Measurements from ENCODE around the gene CBLIF. TPM values are rescaled to one million over a fixed set of nuclear protein-coding genes. Genes with fewer than 3 reads are reported as not detected.
"Not testable (repeated sequence)": the region's sequence is repeated elsewhere in the genome, so short reads cannot be mapped to it uniquely, and the experiment has no call there.

Gene CBLIF
- total RNA-seq, 1 donor from 2014 or later, result not detected

GRCh38 chr11:59848439-59848838 lies 3.1 kb upstream of the CBLIF start:
- intact Hi-C loops (cut with micrococcal nuclease), result not testable (repeated sequence)

DNA sequence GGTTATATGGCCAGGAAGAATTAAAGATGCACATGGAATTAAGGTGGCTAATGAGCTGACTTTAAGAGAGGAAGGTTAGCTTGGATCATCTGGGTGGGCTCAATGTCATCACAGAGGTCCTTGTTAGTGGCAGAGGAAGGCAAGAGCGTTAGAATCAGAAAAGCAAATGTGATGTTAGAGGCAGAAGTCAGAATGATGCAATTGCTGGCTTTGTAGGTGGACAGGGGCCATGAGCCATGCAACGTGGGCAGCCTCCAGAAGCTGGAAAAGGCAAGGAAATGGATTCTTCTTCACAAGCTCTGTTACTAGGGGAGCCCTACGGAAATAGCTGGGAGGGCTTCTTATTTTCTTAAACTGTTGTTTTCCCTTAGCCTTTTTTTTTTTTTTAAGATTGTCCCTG lies 2.3 kb upstream of the CBLIF start:
- intact Hi-C loops (cut with micrococcal nuclease), result no loop called here

- intact Hi-C loops (cut with micrococcal nuclease), result no loop called here
Measured at GRCh38 chr11:59846556-59846955, 1.3 kb upstream of the CBLIF start.

DNA sequence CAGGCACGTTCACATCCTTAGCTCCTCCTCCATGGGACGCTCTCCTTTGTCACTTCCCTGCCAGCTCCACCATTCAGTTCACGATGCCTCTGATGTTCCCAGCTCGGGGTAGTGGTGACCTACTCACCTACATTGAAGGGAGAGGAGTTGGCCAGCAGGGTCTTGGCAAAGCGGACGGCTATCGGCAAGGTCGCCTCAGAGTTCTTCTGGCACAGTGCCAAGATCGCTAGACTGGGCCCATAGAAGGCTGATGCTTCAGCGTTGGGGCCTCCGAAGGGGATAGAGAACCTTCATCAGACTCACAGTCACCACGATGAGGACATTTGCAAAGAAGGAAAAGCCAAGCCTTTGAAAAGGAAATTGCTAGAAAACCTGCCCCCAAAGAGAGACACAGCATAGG lies 3.0 kb downstream of the CBLIF start:
- intact Hi-C loops (cut with micrococcal nuclease), result no loop called here

DNA sequence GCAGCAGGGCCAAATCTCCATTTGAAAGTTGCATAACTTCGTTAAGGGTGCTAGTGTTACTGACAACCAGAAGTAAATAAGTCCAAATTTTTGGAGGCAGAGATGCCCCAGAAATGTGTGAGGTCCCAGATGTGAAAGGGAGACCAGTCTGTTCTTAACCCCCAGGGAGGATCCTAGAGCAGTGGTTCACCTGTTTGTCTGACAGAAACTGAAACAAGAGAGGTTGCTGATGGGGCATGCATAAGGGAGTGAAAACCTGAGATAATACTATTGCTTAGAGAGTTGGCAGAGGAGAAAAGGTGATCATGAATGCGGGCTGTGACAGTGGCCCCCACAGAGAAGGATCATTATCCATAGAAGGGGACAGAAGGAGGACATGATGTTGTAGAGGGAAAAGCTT lies 3.8 kb downstream of the CBLIF start:
- intact Hi-C loops (cut with micrococcal nuclease), result no loop called here

GRCh38 chr11:59839615-59840014 lies 5.7 kb downstream of the CBLIF start:
- intact Hi-C loops (cut with micrococcal nuclease), result no loop called here

- intact Hi-C loops (cut with micrococcal nuclease), result no loop called here
Measured at GRCh38 chr11:59833602-59834001, 11.7 kb downstream of the CBLIF start.

GRCh38 chr11:59829358-59829757 lies 15.9 kb downstream of the CBLIF start:
- intact Hi-C loops (cut with micrococcal nuclease), result no loop called here

DNA sequence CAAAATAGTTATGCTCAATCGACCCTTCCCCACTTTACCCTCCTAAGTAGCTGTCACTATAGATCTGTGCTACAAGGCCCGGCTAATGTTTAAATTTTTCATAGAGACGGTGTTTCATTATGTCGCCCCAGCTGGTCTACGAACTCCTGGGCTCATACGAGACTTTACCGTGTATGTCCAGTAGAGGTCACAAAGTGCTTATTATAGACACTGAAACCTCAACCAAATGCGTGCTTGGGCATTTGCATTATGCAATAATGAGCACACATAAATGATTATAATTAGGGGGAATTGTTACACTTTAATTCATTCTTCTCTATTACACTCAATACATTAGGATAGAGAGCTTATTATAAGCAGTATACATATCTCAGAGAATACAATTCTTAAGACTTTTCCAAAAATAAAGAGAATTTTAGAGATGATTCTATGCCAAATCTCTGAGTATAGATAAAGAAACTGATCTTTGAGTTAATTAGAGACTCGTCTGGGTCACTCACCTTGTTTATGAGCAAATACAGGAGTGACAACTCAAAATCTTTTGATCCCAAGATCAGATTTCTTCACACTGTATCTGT lies 22.2 kb downstream of the CBLIF start:
- intact Hi-C loops (cut with micrococcal nuclease), result loop anchor here (1.0 kb wide), 4 partner anchors 96 to 442 kb away; no protein-coding TSS in a partner anchor

DNA sequence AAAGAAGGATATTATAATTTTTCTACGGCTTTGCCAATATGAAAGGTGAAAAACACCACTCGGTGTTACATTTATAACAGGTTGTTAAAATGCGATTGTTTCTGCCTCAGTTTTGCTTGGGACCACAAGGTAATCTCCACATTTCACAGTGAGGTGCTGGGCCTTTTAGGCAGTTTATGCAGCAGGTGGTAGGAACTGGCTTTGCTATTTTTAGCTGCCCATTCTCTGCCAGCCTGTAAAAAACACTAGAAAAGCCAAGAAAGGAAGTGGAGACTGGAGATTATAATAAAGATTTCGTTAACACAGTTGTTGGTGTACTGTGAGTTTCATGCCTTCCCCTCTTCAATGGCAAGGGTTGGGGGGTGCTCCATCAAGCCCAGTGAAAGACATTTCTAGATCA lies 26.7 kb downstream of the CBLIF start:
- intact Hi-C loops (cut with micrococcal nuclease), result no loop called here

DNA sequence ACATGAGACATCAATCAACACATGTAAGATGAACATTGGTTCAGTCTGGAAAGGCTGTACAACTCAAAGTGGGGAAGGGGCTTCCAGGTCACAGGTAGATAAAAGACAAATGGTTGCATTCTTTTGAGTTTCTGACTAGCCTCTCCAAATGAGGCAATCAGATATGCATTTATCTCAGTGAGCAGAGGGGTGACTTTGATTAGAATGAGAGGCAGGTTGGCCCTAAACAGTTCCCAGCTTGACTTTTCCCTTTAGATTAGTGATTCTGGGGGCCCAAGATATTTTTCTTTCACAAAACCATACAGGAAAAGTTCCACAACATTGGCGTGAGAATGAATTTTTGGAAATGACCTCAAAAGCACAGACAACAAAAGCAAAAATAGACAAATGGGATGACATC lies 28.9 kb downstream of the CBLIF start:
- intact Hi-C loops (cut with micrococcal nuclease), result not testable (repeated sequence)

DNA sequence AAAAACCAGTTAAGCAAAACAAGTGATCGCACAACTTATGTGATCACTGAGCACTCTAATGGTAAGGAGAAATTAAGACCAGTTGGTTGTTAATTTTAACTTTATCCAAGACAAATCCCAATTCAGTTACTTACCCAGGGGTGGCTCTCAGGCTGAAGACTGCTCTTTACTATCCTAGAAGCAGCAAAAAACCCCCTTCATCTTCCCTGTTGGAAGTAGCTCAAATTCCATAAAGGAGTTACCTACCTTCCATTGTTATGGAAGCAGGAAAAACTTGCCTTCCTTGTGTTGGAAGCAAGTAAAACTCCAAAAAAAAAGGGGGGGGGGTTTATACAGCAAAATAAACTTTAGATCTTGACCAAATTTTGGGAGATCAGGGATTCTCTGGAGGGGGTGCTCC lies 29.5 kb downstream of the CBLIF start:
- intact Hi-C loops (cut with micrococcal nuclease), result no loop called here

GRCh38 chr11:59814021-59814420 lies 31.3 kb downstream of the CBLIF start:
- intact Hi-C loops (cut with micrococcal nuclease), result loop anchor here (5.0 kb wide), 3 partner anchors 642 to 1237 kb away; partner anchors contain the start of genes DTX4, FAM111A, LPXN and ZFP91

- intact Hi-C loops (cut with micrococcal nuclease), result loop anchor here (5.0 kb wide), 3 partner anchors 641 to 1236 kb away; partner anchors contain the start of genes DTX4, FAM111A, LPXN and ZFP91
Measured at GRCh38 chr11:59813364-59813763, 31.9 kb downstream of the CBLIF start.

- intact Hi-C loops (cut with micrococcal nuclease), result loop anchor here (5.0 kb wide), 3 partner anchors 640 to 1235 kb away; partner anchors contain the start of genes DTX4, FAM111A, LPXN and ZFP91
Measured at GRCh38 chr11:59812220-59812619, 33.1 kb downstream of the CBLIF start.

DNA sequence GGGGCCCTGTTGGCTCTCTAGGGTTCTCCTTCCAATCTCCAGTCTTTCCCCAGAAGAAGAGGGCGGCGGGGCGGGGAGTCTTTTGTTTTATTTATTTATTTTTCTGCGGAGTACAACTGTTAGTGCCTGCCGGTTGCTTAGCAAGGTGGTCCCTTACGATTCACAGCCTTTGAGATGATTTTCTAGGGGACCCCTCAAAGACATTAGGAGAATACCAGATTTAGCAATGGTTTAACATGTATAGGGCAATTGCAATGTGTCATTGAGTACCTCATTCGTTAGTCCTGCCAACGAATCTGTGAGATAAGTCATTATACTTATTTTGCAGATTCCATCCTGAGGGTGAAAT lies 34.4 kb downstream of the CBLIF start:
- intact Hi-C loops (cut with micrococcal nuclease), result loop anchor here (1.0 to 5.0 kb wide), 9 partner anchors 9 to 1234 kb away; partner anchors contain the start of genes DTX4, FAM111A, LPXN and PATL1

GRCh38 chr11:59810189-59810910 lies 34.9 kb downstream of the CBLIF start, which contains the start of gene MRPL16:
Gene MRPL16 (minus strand): TSS chr11:59810778. CDS start chr11:59810658, 120 bp downstream.
- intact Hi-C loops (cut with micrococcal nuclease), result loop anchor here (1.0 to 5.0 kb wide), 9 partner anchors 8 to 1233 kb away; partner anchors contain the start of genes DTX4, FAM111A, LPXN and PATL1

DNA sequence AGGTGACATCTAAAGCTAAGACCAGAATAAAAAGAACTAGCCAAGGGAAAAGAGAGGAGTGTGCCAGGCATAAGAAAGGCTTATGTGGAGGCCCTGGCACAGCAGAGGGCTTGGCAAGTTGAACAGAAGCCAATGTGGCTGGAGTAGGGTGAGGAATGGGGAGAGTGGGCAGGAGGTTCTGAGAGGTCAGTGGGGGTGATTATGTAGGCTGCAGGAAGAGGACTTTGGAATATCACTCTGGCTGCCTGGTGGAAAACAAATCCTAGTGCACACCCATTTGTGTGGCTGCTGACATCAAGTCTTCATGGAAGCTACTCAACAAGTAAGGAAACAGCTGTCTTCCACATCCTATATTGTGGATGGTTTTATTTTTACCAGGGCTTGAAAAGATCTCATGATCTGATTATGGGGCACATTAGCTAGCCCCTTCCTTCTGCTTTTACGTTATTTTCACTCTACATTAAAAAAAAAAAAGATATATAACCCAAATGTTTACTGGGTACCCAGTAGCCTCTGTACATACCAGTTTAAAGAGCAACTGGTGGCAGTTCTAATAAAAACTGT lies 38.2 kb downstream of the CBLIF start:
- intact Hi-C loops (cut with micrococcal nuclease), result no loop called here

GRCh38 chr11:59804061-59804460 lies 41.2 kb downstream of the CBLIF start:
- intact Hi-C loops (cut with micrococcal nuclease), result no loop called here

- intact Hi-C loops (cut with micrococcal nuclease), result loop anchor here (1.0 to 2.0 kb wide), 7 partner anchors 8 to 265 kb away; partner anchors contain the start of genes MRPL16 and PATL1
Measured at GRCh38 chr11:59802639-59803176, 42.6 kb downstream of the CBLIF start.

DNA sequence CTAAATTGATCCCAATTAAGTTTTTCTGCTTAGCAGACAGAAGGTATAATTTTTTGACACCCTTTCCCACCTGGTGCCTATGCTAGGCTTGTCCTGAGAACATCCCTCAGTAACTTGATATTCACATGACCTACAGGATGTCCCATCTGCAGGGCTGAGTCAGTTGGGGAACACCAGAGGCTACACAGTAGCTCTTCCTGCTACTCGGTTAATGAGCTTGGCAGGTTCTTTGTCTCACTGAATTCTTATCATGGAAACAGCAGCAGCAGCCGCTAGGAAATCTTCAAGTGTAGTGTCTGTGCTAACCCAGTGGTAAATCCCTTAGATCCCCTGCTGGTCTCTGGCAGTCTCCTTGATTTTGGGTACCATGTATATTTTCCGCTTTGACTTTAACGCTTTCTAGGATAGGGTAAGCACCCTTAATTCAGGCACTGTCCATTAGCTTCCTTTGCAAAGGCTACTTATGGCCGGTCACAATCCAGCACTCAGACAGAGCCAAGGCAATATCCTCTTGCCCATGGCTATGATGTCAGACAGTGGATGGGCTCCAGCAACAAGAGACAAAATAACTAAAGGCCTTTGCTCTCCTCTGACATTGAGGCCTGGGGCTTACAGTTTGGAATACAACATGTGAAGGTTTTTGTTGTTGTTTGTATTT lies 43.2 kb downstream of the CBLIF start:
- intact Hi-C loops (cut with micrococcal nuclease), result loop anchor here (1.0 to 2.0 kb wide), 7 partner anchors 8 to 265 kb away; partner anchors contain the start of genes MRPL16 and PATL1
